Measurements from ENCODE around the gene AIFM2.
"Not testable (repeated sequence)": the region's sequence is repeated elsewhere in the genome, so short reads cannot be mapped to it uniquely, and the experiment has no call there.

The AIFM2 gene

DNA sequence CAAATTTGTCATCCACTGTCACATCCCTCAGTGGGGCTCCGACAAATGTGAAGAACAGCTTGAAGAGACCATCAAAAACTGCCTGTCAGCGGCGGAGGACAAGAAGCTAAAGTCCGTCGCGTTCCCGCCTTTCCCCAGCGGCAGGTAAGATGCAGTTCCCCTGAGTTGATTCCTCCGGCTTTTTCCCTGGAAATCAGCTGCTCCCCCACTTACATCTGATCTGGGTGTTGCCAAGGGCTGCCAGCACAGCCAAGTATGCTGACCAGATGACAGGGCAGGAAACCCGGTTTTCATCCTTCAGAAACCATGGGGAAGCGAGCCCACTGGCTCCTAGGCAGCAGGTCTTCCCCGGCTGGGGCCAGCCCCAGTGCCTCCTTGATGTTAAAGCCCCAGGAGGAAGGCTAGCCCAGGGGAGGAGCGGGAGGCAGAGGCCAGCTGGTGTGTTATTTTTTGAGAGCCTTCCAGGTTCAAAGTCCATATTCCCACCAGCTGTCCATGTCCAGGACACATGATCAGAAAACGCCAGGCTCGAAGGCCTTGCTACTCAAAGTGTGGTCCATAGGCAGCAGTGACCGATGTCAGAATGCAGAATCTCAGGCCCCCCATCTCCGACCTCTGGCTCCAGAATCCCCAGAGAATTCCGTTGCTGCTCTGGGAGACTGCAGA, 23.4 kb downstream of the AIFM2 start:
- Histone ChIP-seq H4K91ac (ENCODE audit: low read length) (no peak overlapping the region), H2BK15ac (ENCODE audit: low read depth, poor library complexity, severe bottlenecking) (no peak overlapping the region), H3K14ac (ENCODE audit: low read length in 2 of 2) (no peak overlapping the region), H3K79me1 (replicated peaks; ENCODE audit: low read length, poor library complexity, severe bottlenecking) (no peaks in the 10 kb centered on the region), H2BK5ac (ENCODE audit: low read depth, low read length, poor library complexity, severe bottlenecking) (no peak overlapping the region), H2AFZ (ENCODE audit: low read depth, low read length) (no peak overlapping the region), H3K18ac (ENCODE audit: low read depth in 1 of 2, low read length in 2 of 2) (no peak overlapping the region), H3K4me3 (ENCODE audit: insufficient read depth in 1 of 2, low read depth in 1 of 2, low read length in 2 of 2) (no peak overlapping the region), H3K4ac (ENCODE audit: low read depth in 1 of 2, low read length in 2 of 2) (no peak overlapping the region), H3K27ac (ENCODE audit: low read length, poor library complexity, severe bottlenecking) (no peak overlapping the region), H2BK120ac (ENCODE audit: low read depth, low read length) (no peak overlapping the region), H3K9me3 (ENCODE audit: control insufficient read depth, low read length) (no peaks in the 10 kb centered on the region), H2AK5ac (ENCODE audit: low read length, severe bottlenecking) (no peak overlapping the region), H3K36me3 (ENCODE audit: control insufficient read depth in 1 of 2, insufficient read depth in 2 of 2, low read depth in 1 of 2, low read length in 2 of 2) (peaks cover 45 to 70% of the 10 kb centered on the region in 2 experiments), H3K4me2 (ENCODE audit: low read length, poor library complexity, severe bottlenecking) (no peak overlapping the region), H3K27me3 (ENCODE audit: control insufficient read depth in 1 of 2, insufficient read depth in 1 of 2, low read length in 2 of 2) (no peaks in the 10 kb centered on the region), H3K4me1 (ENCODE audit: control insufficient read depth, insufficient read depth, low read depth, low read length) (peaks cover 5% of the 10 kb centered on the region), H3K9ac (ENCODE audit: low read length) (no peak overlapping the region), H4K8ac (ENCODE audit: low read length) (no peak overlapping the region), H3K23ac (ENCODE audit: low read length in 2 of 2) (no peak overlapping the region), H2BK12ac (ENCODE audit: low read length in 2 of 2) (no peak overlapping the region)
- 94% methylated on average over 18 of the region's 18 CpGs for WGBS
- DNase-seq: no peak

DNA sequence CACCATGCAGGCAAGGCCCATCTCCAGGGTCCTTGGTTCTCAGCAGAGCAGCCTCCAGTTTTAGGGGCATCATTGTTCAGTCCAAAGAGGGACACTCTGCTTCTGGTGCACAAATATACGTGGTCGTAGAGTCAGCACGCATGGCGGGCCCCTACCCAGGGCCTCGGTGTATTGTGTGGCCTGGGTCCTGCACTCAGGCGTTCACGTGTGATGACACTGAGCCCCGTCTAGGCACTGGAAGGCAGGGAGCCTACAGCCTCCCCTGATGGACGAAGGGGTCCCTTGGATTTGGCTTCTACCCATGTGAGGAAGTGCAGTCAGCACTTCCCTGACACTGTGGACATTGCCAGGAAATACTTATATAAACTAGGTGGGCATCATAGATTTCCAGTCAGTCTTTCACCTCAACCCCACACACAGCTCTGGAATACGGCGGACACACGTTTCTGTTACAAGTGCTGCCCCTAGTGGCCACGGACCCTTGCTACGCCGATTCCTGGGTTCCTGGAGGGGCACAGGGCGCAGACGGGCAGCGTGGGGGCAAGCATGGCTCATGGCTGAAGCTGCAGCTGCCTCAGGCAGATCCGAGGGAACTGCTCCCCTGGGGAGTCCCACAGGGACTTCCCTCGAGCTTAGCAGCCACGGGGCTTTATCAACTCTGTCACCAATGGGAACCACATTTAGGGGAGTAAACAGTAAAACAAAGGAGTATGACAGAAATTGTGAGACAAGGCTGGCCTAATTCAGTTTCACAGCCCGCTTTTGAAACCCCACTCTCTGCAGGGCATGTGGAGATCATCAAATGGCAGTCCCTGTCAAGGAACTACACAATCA, 25.4 kb downstream of the AIFM2 start:
- Histone ChIP-seq H3K27ac (ENCODE audit: low read length, poor library complexity, severe bottlenecking) (no peak overlapping the region), H3K18ac (ENCODE audit: low read depth in 1 of 2, low read length in 2 of 2) (no peak overlapping the region), H3K23ac (ENCODE audit: low read length in 2 of 2) (no peak overlapping the region), H2AFZ (ENCODE audit: low read depth, low read length) (no peak overlapping the region), H2BK12ac (ENCODE audit: low read length in 2 of 2) (no peak overlapping the region), H3K27me3 (ENCODE audit: control insufficient read depth in 1 of 2, insufficient read depth in 1 of 2, low read length in 2 of 2) (no peaks in the 10 kb centered on the region), H4K91ac (ENCODE audit: low read length) (no peak overlapping the region), H2BK15ac (ENCODE audit: low read depth, poor library complexity, severe bottlenecking) (no peak overlapping the region), H3K14ac (ENCODE audit: low read length in 2 of 2) (no peak overlapping the region), H3K9ac (ENCODE audit: low read length) (no peak overlapping the region), H2BK5ac (ENCODE audit: low read depth, low read length, poor library complexity, severe bottlenecking) (no peak overlapping the region), H3K4me2 (ENCODE audit: low read length, poor library complexity, severe bottlenecking) (no peak overlapping the region), H2BK120ac (ENCODE audit: low read depth, low read length) (no peak overlapping the region), H3K79me1 (replicated peaks; ENCODE audit: low read length, poor library complexity, severe bottlenecking) (no peaks in the 10 kb centered on the region), H3K4me1 (ENCODE audit: control insufficient read depth, insufficient read depth, low read depth, low read length) (peaks cover 2% of the 10 kb centered on the region), H3K9me3 (ENCODE audit: control insufficient read depth, low read length) (no peaks in the 10 kb centered on the region), H3K4ac (ENCODE audit: low read depth in 1 of 2, low read length in 2 of 2) (no peak overlapping the region), H3K4me3 (ENCODE audit: insufficient read depth in 1 of 2, low read depth in 1 of 2, low read length in 2 of 2) (no peak overlapping the region), H2AK5ac (ENCODE audit: low read length, severe bottlenecking) (no peak overlapping the region), H4K8ac (ENCODE audit: low read length) (no peak overlapping the region), H3K36me3 (ENCODE audit: control insufficient read depth in 1 of 2, insufficient read depth in 2 of 2, low read depth in 1 of 2, low read length in 2 of 2) (peaks cover 35 to 59% of the 10 kb centered on the region in 2 experiments)
- no peak for DNase-seq
- WGBS: 74% methylated on average over 22 of the region's 22 CpGs

DNA sequence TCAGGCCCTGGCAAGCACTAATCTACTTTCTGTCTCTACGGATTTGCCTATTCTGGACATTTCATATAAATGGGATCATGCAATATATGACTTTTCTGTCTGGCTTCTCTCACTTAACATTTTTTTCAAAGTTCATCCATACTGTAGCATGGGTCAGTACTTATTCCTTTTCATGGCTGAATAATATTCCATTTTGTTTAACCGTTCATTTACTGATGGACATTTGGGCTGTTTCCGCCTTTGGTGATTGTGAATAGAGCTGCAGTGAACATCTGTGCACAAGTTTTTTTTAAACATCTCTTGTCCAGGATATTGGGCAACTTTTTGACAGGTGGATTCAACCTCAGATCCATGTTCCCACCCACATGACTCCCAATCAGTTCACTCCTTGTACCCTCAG, 31.0 kb downstream of the AIFM2 start:
- Histone ChIP-seq H4K8ac (ENCODE audit: low read length) (no peak overlapping the region), H3K36me3 (ENCODE audit: control insufficient read depth in 1 of 2, insufficient read depth in 2 of 2, low read depth in 1 of 2, low read length in 2 of 2) (peaks cover 41 to 43% of the 10 kb centered on the region in 2 experiments), H3K4me3 (ENCODE audit: insufficient read depth in 1 of 2, low read depth in 1 of 2, low read length in 2 of 2) (no peak overlapping the region), H3K27ac (ENCODE audit: low read length, poor library complexity, severe bottlenecking) (no peak overlapping the region), H3K18ac (ENCODE audit: low read depth in 1 of 2, low read length in 2 of 2) (no peak overlapping the region), H2BK15ac (ENCODE audit: low read depth, poor library complexity, severe bottlenecking) (no peak overlapping the region), H2AFZ (ENCODE audit: low read depth, low read length) (no peak overlapping the region), H3K79me1 (replicated peaks; ENCODE audit: low read length, poor library complexity, severe bottlenecking) (no peaks in the 10 kb centered on the region), H3K4me1 (ENCODE audit: control insufficient read depth, insufficient read depth, low read depth, low read length) (peaks cover under 1% of the 10 kb centered on the region), H3K9ac (ENCODE audit: low read length) (no peak overlapping the region), H2BK5ac (ENCODE audit: low read depth, low read length, poor library complexity, severe bottlenecking) (no peak overlapping the region), H2BK12ac (ENCODE audit: low read length in 2 of 2) (no peak overlapping the region), H3K14ac (ENCODE audit: low read length in 2 of 2) (no peak overlapping the region), H2BK120ac (ENCODE audit: low read depth, low read length) (no peak overlapping the region), H2AK5ac (ENCODE audit: low read length, severe bottlenecking) (no peak overlapping the region), H3K9me3 (ENCODE audit: control insufficient read depth, low read length) (no peaks in the 10 kb centered on the region), H3K4ac (ENCODE audit: low read depth in 1 of 2, low read length in 2 of 2) (no peak overlapping the region), H3K27me3 (ENCODE audit: control insufficient read depth in 1 of 2, insufficient read depth in 1 of 2, low read length in 2 of 2) (no peaks in the 10 kb centered on the region), H3K23ac (ENCODE audit: low read length in 2 of 2) (no peak overlapping the region), H4K91ac (ENCODE audit: low read length) (no peak overlapping the region), H3K4me2 (ENCODE audit: low read length, poor library complexity, severe bottlenecking) (no peak overlapping the region)
- DNase-seq: no peak
- 67% methylated on average over 2 of the region's 3 CpGs for WGBS

DNA sequence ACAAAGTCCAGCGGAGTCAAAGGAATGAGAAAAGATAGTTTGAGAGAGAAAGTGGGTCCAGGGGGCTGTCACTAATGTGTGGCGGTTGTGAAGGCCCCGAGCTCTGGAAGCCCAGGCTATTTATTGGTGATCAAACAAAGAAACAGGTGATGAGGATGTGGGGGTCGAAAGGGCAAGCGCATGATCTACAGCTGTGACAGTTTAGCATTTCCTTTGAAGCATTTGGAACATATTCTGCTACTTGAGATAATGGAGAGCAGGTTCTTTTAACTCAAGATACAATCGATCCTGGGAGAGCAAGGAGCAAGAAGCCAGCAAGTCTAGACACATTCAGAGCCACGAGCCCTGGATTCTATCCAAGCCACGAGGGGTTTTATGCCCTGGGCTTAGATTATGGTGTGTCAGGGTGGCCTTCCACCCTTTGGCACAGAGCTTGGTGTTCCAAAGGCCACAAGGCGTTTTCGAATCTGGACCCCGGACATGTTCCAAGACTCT, 31.5 kb downstream of the AIFM2 start:
- not testable (repeated sequence) for H2BK15ac ChIP-seq (ENCODE audit: low read depth, poor library complexity, severe bottlenecking); H3K4ac ChIP-seq (ENCODE audit: low read depth in 1 of 2, low read length in 2 of 2); H2BK120ac ChIP-seq (ENCODE audit: low read depth, low read length); DNase-seq; H3K27me3 ChIP-seq (ENCODE audit: control insufficient read depth in 1 of 2, insufficient read depth in 1 of 2, low read length in 2 of 2); H2BK12ac ChIP-seq (ENCODE audit: low read length in 2 of 2); H3K4me3 ChIP-seq (ENCODE audit: insufficient read depth in 1 of 2, low read depth in 1 of 2, low read length in 2 of 2); H3K18ac ChIP-seq (ENCODE audit: low read depth in 1 of 2, low read length in 2 of 2); H3K4me1 ChIP-seq (ENCODE audit: control insufficient read depth, insufficient read depth, low read depth, low read length); H3K14ac ChIP-seq (ENCODE audit: low read length in 2 of 2); H4K8ac ChIP-seq (ENCODE audit: low read length); H4K91ac ChIP-seq (ENCODE audit: low read length); H3K79me1 ChIP-seq (replicated peaks; ENCODE audit: low read length, poor library complexity, severe bottlenecking); H3K9ac ChIP-seq (ENCODE audit: low read length); H2BK5ac ChIP-seq (ENCODE audit: low read depth, low read length, poor library complexity, severe bottlenecking); H3K23ac ChIP-seq (ENCODE audit: low read length in 2 of 2); H3K4me2 ChIP-seq (ENCODE audit: low read length, poor library complexity, severe bottlenecking); H2AFZ ChIP-seq (ENCODE audit: low read depth, low read length); H3K27ac ChIP-seq (ENCODE audit: low read length, poor library complexity, severe bottlenecking); H2AK5ac ChIP-seq (ENCODE audit: low read length, severe bottlenecking); H3K9me3 ChIP-seq (ENCODE audit: control insufficient read depth, low read length)
- WGBS: 90% methylated on average over 11 of the region's 11 CpGs
- peaks cover 41 to 43% of the 10 kb centered on the region in 2 experiments for H3K36me3 ChIP-seq (ENCODE audit: control insufficient read depth in 1 of 2, insufficient read depth in 2 of 2, low read depth in 1 of 2, low read length in 2 of 2)

All from mesenchymal stem cell (in vitro differentiated cells and primary cell).